ENCODE data around the gene CREG1.

DNA sequence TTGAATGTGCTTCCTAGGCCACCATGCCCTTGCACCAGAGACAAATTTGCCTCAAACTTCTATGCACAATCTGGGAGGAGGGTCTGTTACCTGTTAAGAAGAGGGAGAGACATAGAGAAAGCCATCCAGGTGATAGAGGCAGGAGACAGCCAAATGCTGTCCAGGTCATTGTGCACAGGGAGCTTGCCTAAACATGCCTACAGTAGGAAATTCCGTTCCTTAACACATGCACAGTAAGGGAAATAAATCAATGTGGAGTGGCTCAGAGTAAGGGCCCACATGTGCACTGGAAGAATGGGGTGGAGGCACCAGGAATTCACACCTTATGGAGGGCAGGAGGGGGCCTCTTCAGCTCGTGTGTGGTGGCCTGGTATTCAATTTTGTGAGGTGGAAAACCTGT, 19.5 kb upstream of the CREG1 start:
- TF ChIP-seq, protein P1, sequence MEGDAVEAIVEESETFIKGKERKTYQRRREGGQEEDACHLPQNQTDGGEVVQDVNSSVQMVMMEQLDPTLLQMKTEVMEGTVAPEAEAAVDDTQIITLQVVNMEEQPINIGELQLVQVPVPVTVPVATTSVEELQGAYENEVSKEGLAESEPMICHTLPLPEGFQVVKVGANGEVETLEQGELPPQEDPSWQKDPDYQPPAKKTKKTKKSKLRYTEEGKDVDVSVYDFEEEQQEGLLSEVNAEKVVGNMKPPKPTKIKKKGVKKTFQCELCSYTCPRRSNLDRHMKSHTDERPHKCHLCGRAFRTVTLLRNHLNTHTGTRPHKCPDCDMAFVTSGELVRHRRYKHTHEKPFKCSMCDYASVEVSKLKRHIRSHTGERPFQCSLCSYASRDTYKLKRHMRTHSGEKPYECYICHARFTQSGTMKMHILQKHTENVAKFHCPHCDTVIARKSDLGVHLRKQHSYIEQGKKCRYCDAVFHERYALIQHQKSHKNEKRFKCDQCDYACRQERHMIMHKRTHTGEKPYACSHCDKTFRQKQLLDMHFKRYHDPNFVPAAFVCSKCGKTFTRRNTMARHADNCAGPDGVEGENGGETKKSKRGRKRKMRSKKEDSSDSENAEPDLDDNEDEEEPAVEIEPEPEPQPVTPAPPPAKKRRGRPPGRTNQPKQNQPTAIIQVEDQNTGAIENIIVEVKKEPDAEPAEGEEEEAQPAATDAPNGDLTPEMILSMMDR (IDR thresholded peaks at IDR 0.05): no peak
- TF ChIP-seq RFX5 (IDR thresholded peaks at IDR 0.05) (no peak), POLR2A (IDR thresholded peaks at IDR 0.05; ENCODE audit: low read length) (no peak), JUNB (IDR thresholded peaks at IDR 0.05) (no peak), FOSL2 (IDR thresholded peaks at IDR 0.05) (no peak), FOSL2 (CRISPR knock-in tag; IDR thresholded peaks at IDR 0.05) (no peak), MYC (IDR thresholded peaks at IDR 0.05; ENCODE audit: borderline replicate concordance, low read length) (no peak), NR3C1 (IDR thresholded peaks at IDR 0.05) (no peak), MAFK (IDR thresholded peaks at IDR 0.05; ENCODE audit: partially characterized antibody) (no peak), CHD2 (IDR thresholded peaks at IDR 0.05; ENCODE audit: low read length, partially characterized antibody) (no peak), HOXA7 (CRISPR knock-in tag; IDR thresholded peaks at IDR 0.05) (no peak)
- TF ChIP-seq, protein P2, sequence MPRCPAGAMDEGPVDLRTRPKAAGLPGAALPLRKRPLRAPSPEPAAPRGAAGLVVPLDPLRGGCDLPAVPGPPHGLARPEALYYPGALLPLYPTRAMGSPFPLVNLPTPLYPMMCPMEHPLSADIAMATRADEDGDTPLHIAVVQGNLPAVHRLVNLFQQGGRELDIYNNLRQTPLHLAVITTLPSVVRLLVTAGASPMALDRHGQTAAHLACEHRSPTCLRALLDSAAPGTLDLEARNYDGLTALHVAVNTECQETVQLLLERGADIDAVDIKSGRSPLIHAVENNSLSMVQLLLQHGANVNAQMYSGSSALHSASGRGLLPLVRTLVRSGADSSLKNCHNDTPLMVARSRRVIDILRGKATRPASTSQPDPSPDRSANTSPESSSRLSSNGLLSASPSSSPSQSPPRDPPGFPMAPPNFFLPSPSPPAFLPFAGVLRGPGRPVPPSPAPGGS (IDR thresholded peaks at IDR 0.05): no peak
- TF ChIP-seq, protein P3, sequence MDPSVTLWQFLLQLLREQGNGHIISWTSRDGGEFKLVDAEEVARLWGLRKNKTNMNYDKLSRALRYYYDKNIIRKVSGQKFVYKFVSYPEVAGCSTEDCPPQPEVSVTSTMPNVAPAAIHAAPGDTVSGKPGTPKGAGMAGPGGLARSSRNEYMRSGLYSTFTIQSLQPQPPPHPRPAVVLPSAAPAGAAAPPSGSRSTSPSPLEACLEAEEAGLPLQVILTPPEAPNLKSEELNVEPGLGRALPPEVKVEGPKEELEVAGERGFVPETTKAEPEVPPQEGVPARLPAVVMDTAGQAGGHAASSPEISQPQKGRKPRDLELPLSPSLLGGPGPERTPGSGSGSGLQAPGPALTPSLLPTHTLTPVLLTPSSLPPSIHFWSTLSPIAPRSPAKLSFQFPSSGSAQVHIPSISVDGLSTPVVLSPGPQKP (IDR thresholded peaks at IDR 0.05; ENCODE audit: low read depth, low read length): no peak
- TF ChIP-seq, protein P4, sequence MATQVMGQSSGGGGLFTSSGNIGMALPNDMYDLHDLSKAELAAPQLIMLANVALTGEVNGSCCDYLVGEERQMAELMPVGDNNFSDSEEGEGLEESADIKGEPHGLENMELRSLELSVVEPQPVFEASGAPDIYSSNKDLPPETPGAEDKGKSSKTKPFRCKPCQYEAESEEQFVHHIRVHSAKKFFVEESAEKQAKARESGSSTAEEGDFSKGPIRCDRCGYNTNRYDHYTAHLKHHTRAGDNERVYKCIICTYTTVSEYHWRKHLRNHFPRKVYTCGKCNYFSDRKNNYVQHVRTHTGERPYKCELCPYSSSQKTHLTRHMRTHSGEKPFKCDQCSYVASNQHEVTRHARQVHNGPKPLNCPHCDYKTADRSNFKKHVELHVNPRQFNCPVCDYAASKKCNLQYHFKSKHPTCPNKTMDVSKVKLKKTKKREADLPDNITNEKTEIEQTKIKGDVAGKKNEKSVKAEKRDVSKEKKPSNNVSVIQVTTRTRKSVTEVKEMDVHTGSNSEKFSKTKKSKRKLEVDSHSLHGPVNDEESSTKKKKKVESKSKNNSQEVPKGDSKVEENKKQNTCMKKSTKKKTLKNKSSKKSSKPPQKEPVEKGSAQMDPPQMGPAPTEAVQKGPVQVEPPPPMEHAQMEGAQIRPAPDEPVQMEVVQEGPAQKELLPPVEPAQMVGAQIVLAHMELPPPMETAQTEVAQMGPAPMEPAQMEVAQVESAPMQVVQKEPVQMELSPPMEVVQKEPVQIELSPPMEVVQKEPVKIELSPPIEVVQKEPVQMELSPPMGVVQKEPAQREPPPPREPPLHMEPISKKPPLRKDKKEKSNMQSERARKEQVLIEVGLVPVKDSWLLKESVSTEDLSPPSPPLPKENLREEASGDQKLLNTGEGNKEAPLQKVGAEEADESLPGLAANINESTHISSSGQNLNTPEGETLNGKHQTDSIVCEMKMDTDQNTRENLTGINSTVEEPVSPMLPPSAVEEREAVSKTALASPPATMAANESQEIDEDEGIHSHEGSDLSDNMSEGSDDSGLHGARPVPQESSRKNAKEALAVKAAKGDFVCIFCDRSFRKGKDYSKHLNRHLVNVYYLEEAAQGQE (IDR thresholded peaks at IDR 0.05): no peak
- TF ChIP-seq, protein P5, sequence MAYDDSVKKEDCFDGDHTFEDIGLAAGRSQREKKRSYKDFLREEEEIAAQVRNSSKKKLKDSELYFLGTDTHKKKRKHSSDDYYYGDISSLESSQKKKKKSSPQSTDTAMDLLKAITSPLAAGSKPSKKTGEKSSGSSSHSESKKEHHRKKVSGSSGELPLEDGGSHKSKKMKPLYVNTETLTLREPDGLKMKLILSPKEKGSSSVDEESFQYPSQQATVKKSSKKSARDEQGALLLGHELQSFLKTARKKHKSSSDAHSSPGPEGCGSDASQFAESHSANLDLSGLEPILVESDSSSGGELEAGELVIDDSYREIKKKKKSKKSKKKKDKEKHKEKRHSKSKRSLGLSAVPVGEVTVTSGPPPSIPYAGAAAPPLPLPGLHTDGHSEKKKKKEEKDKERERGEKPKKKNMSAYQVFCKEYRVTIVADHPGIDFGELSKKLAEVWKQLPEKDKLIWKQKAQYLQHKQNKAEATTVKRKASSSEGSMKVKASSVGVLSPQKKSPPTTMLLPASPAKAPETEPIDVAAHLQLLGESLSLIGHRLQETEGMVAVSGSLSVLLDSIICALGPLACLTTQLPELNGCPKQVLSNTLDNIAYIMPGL (CRISPR knock-in tag; IDR thresholded peaks at IDR 0.05; ENCODE audit: borderline replicate concordance): no peak

All from A549 (cell line).